ENCODE measurements around the gene KIDINS220. TPM values are rescaled to one million over a fixed set of nuclear protein-coding genes. Genes with fewer than 3 reads are reported as not detected.

KIDINS220 gene
- total RNA-seq, 1 experiment from 2014 or later: 29.3 TPM

- DNase-seq: no peak
- H3T11ph ChIP-seq (ENCODE audit: low read length): no peak overlapping the region
- peaks cover 0 to 4% (median 2%) of the 10 kb centered on the region in 3 experiments; a peak in 3 of 7 replicates for H3K36me3 Mint-ChIP-seq (ENCODE audit: insufficient read depth in 1 of 3, low read depth in 3 of 3)
- no peak overlapping the region for H2BK20ac ChIP-seq (ENCODE audit: low read depth, low read length, poor library complexity, severe bottlenecking)
- no peak overlapping the region for H3K23ac ChIP-seq (ENCODE audit: insufficient read length, low read depth, low read length)
- no peak overlapping the region for H2BK12ac ChIP-seq (ENCODE audit: insufficient read length, low read depth, low read length)
- no peaks in the 10 kb centered on the region; the same call in 1 of the 2 replicates for H3K27me3 Mint-ChIP-seq (ENCODE audit: low read depth)
- H2BK15ac ChIP-seq (ENCODE audit: low read depth, low read length): no peak overlapping the region
- H3K23me2 ChIP-seq (ENCODE audit: insufficient read length, low read depth, low read length, poor library complexity, severe bottlenecking): no peaks in the 10 kb centered on the region
- H3K27ac ChIP-seq (ENCODE audit: insufficient read length, low read depth, low read length): no peak overlapping the region
- no peaks in the 10 kb centered on the region for H3K4me1 ChIP-seq (ENCODE audit: insufficient read depth, low read length)
- H2AFZ ChIP-seq (ENCODE audit: low read length): no peak overlapping the region
- no peak overlapping the region for H3K4me2 ChIP-seq (ENCODE audit: insufficient read depth, insufficient read length, low read length)
- no CpG with 5 or more reads among the region's 1 CpG for WGBS (ENCODE audit: extremely low coverage, insufficient read length, low lambda C conversion rate)
- H3K14ac ChIP-seq (ENCODE audit: insufficient read depth, low read length): no peak overlapping the region
- H3K56ac ChIP-seq (ENCODE audit: insufficient read length, low read depth, low read length): no peak overlapping the region
- H3K4me1 Mint-ChIP-seq: peaks cover 22 to 24% of the 10 kb centered on the region in 2 experiments
- H3K79me1 ChIP-seq (ENCODE audit: insufficient read depth, low read depth, low read length, poor library complexity, severe bottlenecking): no peaks in the 10 kb centered on the region
- H3K27ac Mint-ChIP-seq: peak overlapping the region in 1 of 3 experiments; percentile 48; a peak in 1 of 7 replicates
- no peak overlapping the region for H2BK5ac ChIP-seq (ENCODE audit: insufficient read length, low read length)
- no peaks in the 10 kb centered on the region for H4K20me1 ChIP-seq (ENCODE audit: control insufficient read depth, insufficient read depth, insufficient read length)
- no peak overlapping the region for H4K91ac ChIP-seq (ENCODE audit: insufficient read length, low read depth, low read length)
- no peaks in the 10 kb centered on the region for H3K27me3 ChIP-seq (ENCODE audit: insufficient read depth, low read length)
- no peak overlapping the region for H4K8ac ChIP-seq (replicated peaks; ENCODE audit: insufficient read length, low read depth, low read length)
- no peak overlapping the region for H3K18ac ChIP-seq (ENCODE audit: insufficient read length, low read depth, low read length)
- H3K9me3 ChIP-seq (ENCODE audit: control insufficient read depth, low read depth, low read length): no peaks in the 10 kb centered on the region
- no peaks in the 10 kb centered on the region for H3K79me2 ChIP-seq (ENCODE audit: insufficient read depth, low read length)
- no peak overlapping the region for H3K4ac ChIP-seq (ENCODE audit: low read depth, low read length)
- H2BK120ac ChIP-seq (ENCODE audit: low read depth, low read length, poor library complexity, severe bottlenecking): no peak overlapping the region
- H3K9ac ChIP-seq (ENCODE audit: extremely low read depth, insufficient read length, low read length): no peak overlapping the region
- H3K9me3 Mint-ChIP-seq: peaks cover 0 to 2% of the 10 kb centered on the region in 2 experiments; a peak in 2 of 5 replicates
- H2AK5ac ChIP-seq (ENCODE audit: insufficient read length, low read length): no peak overlapping the region
- H4K5ac ChIP-seq (ENCODE audit: insufficient read length, low read depth, low read length): no peak overlapping the region
- TF ChIP-seq CTCF (conservative IDR thresholded peaks at IDR 0.05): no peak
- H3K4me3 Mint-ChIP-seq: no peak overlapping the region
Measured at GRCh38 chr2:8886202-8886518, 48.7 kb upstream of the KIDINS220 start.
